HCT116 (cell line): Measurements from ENCODE around the gene ADGRD1.

Experiments
- EZH2 ChIP-seq: fragments of 200-600 bp; sonication (generic); IDR thresholded peaks from 2 replicates; pipeline ENCODE4 v1.6.1; 2017; ENCODE audit warnings: antibody characterized with exemption, mixed run types
- EZH2phosphoT487 ChIP-seq: fragments of 200-600 bp; IDR thresholded peaks from 2 replicates; pipeline ENCODE4 v1.6.1; 2018; ENCODE audit warnings: antibody characterized with exemption, borderline replicate concordance
- POLR2A ChIP-seq: IDR thresholded peaks from 2 replicates; pipeline ENCODE4 v1.7.0; 2011; ENCODE audit warnings: borderline replicate concordance; ENCODE audit not compliant: insufficient read depth, insufficient read length; ENCODE audit errors: extremely low read depth
- RAD21 ChIP-seq: IDR thresholded peaks from 2 replicates; pipeline ENCODE4 v1.6.1; 2012; ENCODE audit warnings: low read depth, mild to moderate bottlenecking
- SP1 ChIP-seq: IDR thresholded peaks from 2 replicates; pipeline ENCODE4 v1.6.1; 2012; ENCODE audit warnings: low read depth
- ZNF274 ChIP-seq: fragments of 200-500 bp; sonication (Bioruptor generic); IDR thresholded peaks from 2 replicates; pipeline ENCODE4 v1.6.1; 2014; ENCODE audit warnings: mild to moderate bottlenecking, low read depth, low read length, inconsistent platforms
- TF ChIP-seq, protein P1 (sequence below): IDR thresholded peaks from 2 replicates; pipeline ENCODE4 v1.6.1; 2011; ENCODE audit warnings: mild to moderate bottlenecking, low read length, moderate library complexity; ENCODE audit not compliant: insufficient replicate concordance; ENCODE audit errors: extremely low read depth
- TF ChIP-seq, protein P2 (sequence below), 3 experiments: fragments of 200-600 bp in 1 of 3; sonication (generic) in 1 of 3; IDR thresholded peaks in 2 of 3; conservative IDR thresholded peaks in 1 of 3; 2 replicates each; pipeline ENCODE4 v1.5.1; 2012 to 2017; ENCODE audit warnings: low read depth in 2 of 3, low read length in 2 of 3, antibody characterized with exemption in 1 of 3, borderline replicate concordance in 1 of 3, control low read depth in 1 of 3, mild to moderate bottlenecking in 1 of 3, mixed read lengths in 1 of 3, mixed run types in 1 of 3, moderate library complexity in 1 of 3; ENCODE audit not compliant: insufficient read depth in 1 of 3
- TF ChIP-seq, protein P3 (sequence below): IDR thresholded peaks from 2 replicates; pipeline ENCODE4 v1.6.1; 2012; ENCODE audit warnings: low read depth

DNA sequence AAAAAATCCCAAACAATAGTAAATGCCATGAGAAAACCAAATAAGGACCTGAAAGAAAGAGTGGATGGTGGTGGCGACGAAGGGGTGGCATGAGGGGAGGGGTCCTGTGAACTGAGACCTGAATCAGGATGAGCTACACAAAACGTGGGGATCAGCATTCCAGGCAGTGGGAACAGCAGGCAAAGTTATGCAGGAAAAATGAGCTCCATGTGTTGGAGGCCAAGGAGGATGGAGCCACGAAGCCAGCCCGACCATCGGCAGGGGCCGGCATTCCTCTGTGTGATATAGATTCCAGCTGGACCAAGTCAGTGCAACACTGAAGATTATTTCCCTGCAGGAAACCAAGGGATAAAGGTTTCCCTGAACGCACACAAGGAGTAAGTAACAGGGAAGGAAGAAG is 7.1 kb downstream of the ADGRD1 start:
- no peak for TF ChIP-seq RAD21
- no peak for TF ChIP-seq POLR2A
- TF ChIP-seq, protein P1, sequence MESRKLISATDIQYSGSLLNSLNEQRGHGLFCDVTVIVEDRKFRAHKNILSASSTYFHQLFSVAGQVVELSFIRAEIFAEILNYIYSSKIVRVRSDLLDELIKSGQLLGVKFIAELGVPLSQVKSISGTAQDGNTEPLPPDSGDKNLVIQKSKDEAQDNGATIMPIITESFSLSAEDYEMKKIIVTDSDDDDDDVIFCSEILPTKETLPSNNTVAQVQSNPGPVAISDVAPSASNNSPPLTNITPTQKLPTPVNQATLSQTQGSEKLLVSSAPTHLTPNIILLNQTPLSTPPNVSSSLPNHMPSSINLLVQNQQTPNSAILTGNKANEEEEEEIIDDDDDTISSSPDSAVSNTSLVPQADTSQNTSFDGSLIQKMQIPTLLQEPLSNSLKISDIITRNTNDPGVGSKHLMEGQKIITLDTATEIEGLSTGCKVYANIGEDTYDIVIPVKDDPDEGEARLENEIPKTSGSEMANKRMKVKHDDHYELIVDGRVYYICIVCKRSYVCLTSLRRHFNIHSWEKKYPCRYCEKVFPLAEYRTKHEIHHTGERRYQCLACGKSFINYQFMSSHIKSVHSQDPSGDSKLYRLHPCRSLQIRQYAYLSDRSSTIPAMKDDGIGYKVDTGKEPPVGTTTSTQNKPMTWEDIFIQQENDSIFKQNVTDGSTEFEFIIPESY = no peak
- TF ChIP-seq, protein P2, sequence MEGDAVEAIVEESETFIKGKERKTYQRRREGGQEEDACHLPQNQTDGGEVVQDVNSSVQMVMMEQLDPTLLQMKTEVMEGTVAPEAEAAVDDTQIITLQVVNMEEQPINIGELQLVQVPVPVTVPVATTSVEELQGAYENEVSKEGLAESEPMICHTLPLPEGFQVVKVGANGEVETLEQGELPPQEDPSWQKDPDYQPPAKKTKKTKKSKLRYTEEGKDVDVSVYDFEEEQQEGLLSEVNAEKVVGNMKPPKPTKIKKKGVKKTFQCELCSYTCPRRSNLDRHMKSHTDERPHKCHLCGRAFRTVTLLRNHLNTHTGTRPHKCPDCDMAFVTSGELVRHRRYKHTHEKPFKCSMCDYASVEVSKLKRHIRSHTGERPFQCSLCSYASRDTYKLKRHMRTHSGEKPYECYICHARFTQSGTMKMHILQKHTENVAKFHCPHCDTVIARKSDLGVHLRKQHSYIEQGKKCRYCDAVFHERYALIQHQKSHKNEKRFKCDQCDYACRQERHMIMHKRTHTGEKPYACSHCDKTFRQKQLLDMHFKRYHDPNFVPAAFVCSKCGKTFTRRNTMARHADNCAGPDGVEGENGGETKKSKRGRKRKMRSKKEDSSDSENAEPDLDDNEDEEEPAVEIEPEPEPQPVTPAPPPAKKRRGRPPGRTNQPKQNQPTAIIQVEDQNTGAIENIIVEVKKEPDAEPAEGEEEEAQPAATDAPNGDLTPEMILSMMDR (IDR thresholded peaks at IDR 0.05 in 2 of 3, conservative IDR thresholded peaks at IDR 0.05 in 1 of 3; ENCODE audit: borderline replicate concordance in 1 of 3, insufficient read depth in 1 of 3, low read depth in 2 of 3, low read length in 2 of 3) = no peak
- TF ChIP-seq SP1 = no peak
- TF ChIP-seq EZH2 = no peak
- TF ChIP-seq ZNF274 = no peak
- TF ChIP-seq, protein P3, sequence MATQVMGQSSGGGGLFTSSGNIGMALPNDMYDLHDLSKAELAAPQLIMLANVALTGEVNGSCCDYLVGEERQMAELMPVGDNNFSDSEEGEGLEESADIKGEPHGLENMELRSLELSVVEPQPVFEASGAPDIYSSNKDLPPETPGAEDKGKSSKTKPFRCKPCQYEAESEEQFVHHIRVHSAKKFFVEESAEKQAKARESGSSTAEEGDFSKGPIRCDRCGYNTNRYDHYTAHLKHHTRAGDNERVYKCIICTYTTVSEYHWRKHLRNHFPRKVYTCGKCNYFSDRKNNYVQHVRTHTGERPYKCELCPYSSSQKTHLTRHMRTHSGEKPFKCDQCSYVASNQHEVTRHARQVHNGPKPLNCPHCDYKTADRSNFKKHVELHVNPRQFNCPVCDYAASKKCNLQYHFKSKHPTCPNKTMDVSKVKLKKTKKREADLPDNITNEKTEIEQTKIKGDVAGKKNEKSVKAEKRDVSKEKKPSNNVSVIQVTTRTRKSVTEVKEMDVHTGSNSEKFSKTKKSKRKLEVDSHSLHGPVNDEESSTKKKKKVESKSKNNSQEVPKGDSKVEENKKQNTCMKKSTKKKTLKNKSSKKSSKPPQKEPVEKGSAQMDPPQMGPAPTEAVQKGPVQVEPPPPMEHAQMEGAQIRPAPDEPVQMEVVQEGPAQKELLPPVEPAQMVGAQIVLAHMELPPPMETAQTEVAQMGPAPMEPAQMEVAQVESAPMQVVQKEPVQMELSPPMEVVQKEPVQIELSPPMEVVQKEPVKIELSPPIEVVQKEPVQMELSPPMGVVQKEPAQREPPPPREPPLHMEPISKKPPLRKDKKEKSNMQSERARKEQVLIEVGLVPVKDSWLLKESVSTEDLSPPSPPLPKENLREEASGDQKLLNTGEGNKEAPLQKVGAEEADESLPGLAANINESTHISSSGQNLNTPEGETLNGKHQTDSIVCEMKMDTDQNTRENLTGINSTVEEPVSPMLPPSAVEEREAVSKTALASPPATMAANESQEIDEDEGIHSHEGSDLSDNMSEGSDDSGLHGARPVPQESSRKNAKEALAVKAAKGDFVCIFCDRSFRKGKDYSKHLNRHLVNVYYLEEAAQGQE = no peak
- TF ChIP-seq EZH2phosphoT487 = no peak
